Brain microvascular endothelial cell (primary cell): ENCODE data around the gene ABCC3.

Source experiments
- DNase-seq: peaks from one replicate; pipeline ENCODE4 v3.0.0-alpha.2; 2020
- H3K27ac ChIP-seq: fragments of 250-450 bp; sonication (Bioruptor Pico); 2 replicates; pipeline ENCODE4 v1.5.1; 2020; ENCODE audit warnings: mild to moderate bottlenecking, moderate library complexity
- H3K27me3 ChIP-seq: fragments of 250-450 bp; sonication (Bioruptor Pico); replicated peaks from 2 replicates; pipeline ENCODE4 v1.5.1; 2020; ENCODE audit warnings: mild to moderate bottlenecking
- H3K36me3 ChIP-seq: fragments of 250-450 bp; sonication (Bioruptor Pico); replicated peaks from 2 replicates; pipeline ENCODE4 v1.5.1; 2020; ENCODE audit warnings: mild to moderate bottlenecking
- H3K4me3 ChIP-seq: 2 replicates; pipeline ENCODE4 v1.5.1; 2011; ENCODE audit warnings: low read depth, mild to moderate bottlenecking, control low read depth, low read length, moderate library complexity
- CTCF ChIP-seq: IDR thresholded peaks from 2 replicates; pipeline ENCODE4 v1.5.1; 2011; ENCODE audit warnings: low read depth, mild to moderate bottlenecking, moderate library complexity, low read length, control low read depth, inconsistent platforms; ENCODE audit errors: missing control alignments
- in situ Hi-C: cut with HindIII; loops from 2 replicates; pipeline ENCODE4 v1.10.0; 2017; ENCODE audit warnings: low sequenced_read_pairs, low pct_ligation_motif_present

ABCC3 gene

GRCh38 chr17:50634224-50634914 is at the start of gene ABCC3:
ABCC3 (plus strand) TSS chr17:50634881; CDS start chr17:50634937, 56 bp downstream.
- in situ Hi-C loops = no loop called here
- no peak for DNase-seq
- Histone ChIP-seq H3K4me3 (peak within 1 kb of the TSS; percentile 34), H3K36me3 (no peaks in the 10 kb centered on the region), H3K27me3 (peaks cover 27% of the 10 kb centered on the region), H3K27ac (no peak within 1 kb of the TSS)
- no peak for TF ChIP-seq CTCF

- peaks cover 12% of the 10 kb centered on the region for H3K27me3 ChIP-seq
- no peak for TF ChIP-seq CTCF
- DNase-seq = no peak
- H3K4me3 ChIP-seq = no peak overlapping the region
- in situ Hi-C loops = no loop called here
- H3K36me3 ChIP-seq = no peaks in the 10 kb centered on the region
- H3K27ac ChIP-seq = no peak overlapping the region
Observed at GRCh38 chr17:50585346-50585745, 49.3 kb upstream of the ABCC3 start.

GRCh38 chr17:50585891-50586290 is 48.8 kb upstream of the ABCC3 start:
- H3K36me3 ChIP-seq = no peaks in the 10 kb centered on the region
- no peak overlapping the region for H3K4me3 ChIP-seq
- H3K27me3 ChIP-seq = peaks cover 12% of the 10 kb centered on the region
- no peak overlapping the region for H3K27ac ChIP-seq
- in situ Hi-C loops = no loop called here
- no peak for TF ChIP-seq CTCF
- DNase-seq = no peak

- Histone ChIP-seq H3K36me3 (no peaks in the 10 kb centered on the region), H3K27me3 (peaks cover 12% of the 10 kb centered on the region), H3K4me3 (no peak overlapping the region), H3K27ac (no peak overlapping the region)
- no peak for DNase-seq
- TF ChIP-seq CTCF = no peak
- in situ Hi-C loops = no loop called here
Observed at GRCh38 chr17:50586421-50587247, 48.0 kb upstream of the ABCC3 start.

GRCh38 chr17:50587571-50587970 is 47.1 kb upstream of the ABCC3 start:
- in situ Hi-C loops = no loop called here
- H3K4me3 ChIP-seq = no peak overlapping the region
- no peak for DNase-seq
- no peaks in the 10 kb centered on the region for H3K36me3 ChIP-seq
- no peak for TF ChIP-seq CTCF
- H3K27me3 ChIP-seq = peaks cover 16% of the 10 kb centered on the region
- no peak overlapping the region for H3K27ac ChIP-seq
